CD4-positive, alpha-beta T cell treated with Interleukin-17A for 1 hour (primary cell): Measurements from ENCODE around the gene SEMA6D.

ENCODE experiments used
- DNase-seq: peaks from one replicate; pipeline ENCODE4 v3.0.0-alpha.2; 2020

Gene SEMA6D

GRCh38 chr15:47717036-47717612, at the start of gene SEMA6D:
Gene SEMA6D (plus strand): TSS chr15:47717505. CDS start chr15:47759799, 42,294 bp downstream.
- no peak for DNase-seq

GRCh38 chr15:47669221-47669620, 48.1 kb upstream of the SEMA6D start:
- DNase-seq = no peak

- no peak for DNase-seq
These were observed 46.9 kb upstream of the SEMA6D start for GRCh38 chr15:47670365-47670764.

- DNase-seq = no peak
These were observed 44.0 kb upstream of the SEMA6D start for GRCh38 chr15:47673232-47673761.

GRCh38 chr15:47674586-47675232, 42.6 kb upstream of the SEMA6D start:
- no peak for DNase-seq

GRCh38 chr15:47675735-47676134, 41.6 kb upstream of the SEMA6D start:
- DNase-seq = no peak

- no peak for DNase-seq
These were observed 39.3 kb upstream of the SEMA6D start for GRCh38 chr15:47678040-47678439.

- no peak for DNase-seq
These were observed 34.6 kb upstream of the SEMA6D start for GRCh38 chr15:47682661-47683060.

GRCh38 chr15:47685141-47685870, 32.0 kb upstream of the SEMA6D start:
- DNase-seq = no peak

- no peak for DNase-seq
These were observed 28.7 kb upstream of the SEMA6D start for GRCh38 chr15:47688573-47689086.

- DNase-seq = no peak
These were observed 27.6 kb upstream of the SEMA6D start for GRCh38 chr15:47689660-47690059.

- no peak for DNase-seq
These were observed 25.4 kb upstream of the SEMA6D start for GRCh38 chr15:47691882-47692281.

- DNase-seq = no peak
These were observed 21.0 kb upstream of the SEMA6D start for GRCh38 chr15:47696351-47696750.

GRCh38 chr15:47705281-47705997, 11.9 kb upstream of the SEMA6D start:
- DNase-seq = no peak

- no peak for DNase-seq
These were observed 9.9 kb upstream of the SEMA6D start for GRCh38 chr15:47707391-47707790.

GRCh38 chr15:47708161-47708980, 8.9 kb upstream of the SEMA6D start:
- no peak for DNase-seq

GRCh38 chr15:47711655-47712054, 5.7 kb upstream of the SEMA6D start:
- no peak for DNase-seq

- DNase-seq = no peak
These were observed 1.9 kb upstream of the SEMA6D start for GRCh38 chr15:47715402-47715801.

- no peak for DNase-seq
These were observed 1.4 kb upstream of the SEMA6D start for GRCh38 chr15:47715856-47716445.

- DNase-seq = no peak
These were observed 789 bp upstream of the SEMA6D start for GRCh38 chr15:47716516-47716915.
